ENCODE measurements around the gene MZT2A. TPM values are rescaled to one million over a fixed set of nuclear protein-coding genes. Genes with fewer than 3 reads are reported as not detected.
"Not testable (repeated sequence)": the region's sequence is repeated elsewhere in the genome, so short reads cannot be mapped to it uniquely, and the experiment has no call there.

MZT2A gene
- total RNA-seq, 1 donor from 2014 or later = 45.0 TPM

DNA sequence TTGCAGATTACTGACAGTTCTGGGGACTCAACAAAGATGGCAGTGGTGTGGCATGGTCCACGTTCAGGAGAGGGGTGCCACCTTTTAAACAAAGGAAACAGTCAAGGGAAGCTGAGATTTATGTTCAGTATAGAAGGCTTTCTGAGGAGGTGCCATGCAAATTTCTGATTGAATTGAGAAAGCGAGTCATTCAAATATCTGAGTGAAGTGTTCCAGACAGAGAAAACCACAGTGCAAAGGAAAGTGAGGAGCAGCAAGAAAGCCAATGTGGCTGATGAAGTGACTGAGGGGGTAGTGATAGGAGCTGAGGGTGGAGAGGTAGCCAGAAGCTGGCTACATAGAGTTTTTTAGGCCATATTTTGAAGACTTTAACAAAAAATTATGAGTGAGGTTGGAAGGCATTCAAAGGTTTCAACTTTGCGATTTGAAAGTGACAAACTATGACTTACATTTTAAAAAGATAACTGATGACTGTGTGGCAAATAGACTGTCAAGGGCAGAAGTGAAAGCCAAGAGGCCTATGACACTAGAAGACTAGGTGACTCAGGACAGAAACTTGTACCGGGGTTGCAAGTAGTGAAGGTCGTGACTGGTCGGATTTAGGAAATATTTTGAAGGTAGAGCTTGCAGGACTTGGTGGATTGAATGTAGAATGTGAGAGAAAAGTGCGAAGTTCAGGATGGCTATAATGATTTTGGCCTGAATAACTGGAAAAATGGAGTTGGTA is 51.3 kb downstream of the MZT2A start:
- not testable (repeated sequence) for H3K4me2 ChIP-seq; H3K9ac ChIP-seq; H3K4me1 Mint-ChIP-seq; H3K36me3 ChIP-seq; H4K20me1 ChIP-seq (ENCODE audit: low read depth); H3K9me3 ChIP-seq (ENCODE audit: low read depth); H3K79me2 ChIP-seq (ENCODE audit: low read depth); H3F3A ChIP-seq (ENCODE audit: low read depth); DNase-seq (ENCODE audit: low spot score); H2AFZ ChIP-seq (replicated peaks); H3K27ac ChIP-seq; H3K4me1 ChIP-seq; H3K36me3 Mint-ChIP-seq; H3K27ac Mint-ChIP-seq; H3K9me3 Mint-ChIP-seq; H3K4me3 Mint-ChIP-seq; H3K27me3 Mint-ChIP-seq (ENCODE audit: insufficient read depth, low read depth); H3K27me3 ChIP-seq; H3K4me3 ChIP-seq

Small RNAs within 50 kb of the gene (microRNA-seq; reads per million reads assigned to microRNA genes)
- not detected for gene MIR4784

Other genes with a start within 250 kb of the MZT2A start
- gene RAB6D, start 128.2 kb downstream of the MZT2A start, total RNA-seq (ENCODE audit: low replicate concordance) = 0.11 and 0.15 TPM in 2 replicates
- not detected in 2 replicates for gene TUBA3D, start 16.3 kb downstream of the MZT2A start, total RNA-seq (ENCODE audit: low replicate concordance)
- 25.6 and 64.7 TPM in 2 replicates for gene CCDC74A, start 35.5 kb upstream of the MZT2A start, total RNA-seq (ENCODE audit: low replicate concordance)